HCT116 (cell line): ENCODE results near the gene SIN3B. TPM values are rescaled to one million over a fixed set of nuclear protein-coding genes. Genes with fewer than 3 reads are reported as not detected.

Experiments
- ATAC-seq: fragments of 200-7000 bp; cut with Tn5 transposase; 2 replicates; pipeline ENCODE4 v1.9.1; 2020; ENCODE audit warnings: mild to moderate bottlenecking, moderate library complexity
- BruUV-seq: library from RNA; stranded (reverse); fragments of 400-500 nt; replicated peaks from 2 replicates; lab custom pipeline; 2021; lab: Mats Ljungman, UMichigan
- CTCF ChIA-PET: fragments of 300-600 bp; sonication (Branson Sonifier 250); formaldehyde crosslinking; loops from one replicate; lab custom pipeline; 2021; ENCODE audit warnings: antibody characterized with exemption; lab: Charles Lee
- POLR2A ChIA-PET: fragments of 300-600, 350-600 bp; sonication (Branson Sonifier 250); formaldehyde crosslinking; loops from one replicate; lab custom pipeline; 2021; ENCODE audit warnings: antibody characterized with exemption; lab: Charles Lee
- RAD21 ChIA-PET, 2 experiments: fragments of 300-600 bp; sonication (Branson Sonifier 250); formaldehyde crosslinking; loops; one replicate each; lab custom pipeline; 2023; ENCODE audit warnings: low total read pairs in 2 of 2; ENCODE audit not compliant: uncharacterized antibody in 2 of 2, unreplicated experiment in 2 of 2, low non-redundant PET in 1 of 2; lab: Charles Lee
- DNase-seq: peaks from one replicate; pipeline ENCODE4 v3.0.0-alpha.2; 2010; ENCODE audit warnings: low read depth, low spot score
- H2AFZ ChIP-seq: fragments of 200-600 bp; shearing (Covaris generic), sonication (generic); 2 replicates; pipeline ENCODE4 v1.6.1; 2017; ENCODE audit warnings: low read depth, mixed run types, mixed read lengths, antibody characterized with exemption, low read length; ENCODE audit not compliant: poor library complexity, severe bottlenecking
- H3K27ac ChIP-seq: 2 replicates; pipeline ENCODE4 v1.5.1; 2012; ENCODE audit warnings: low read depth, low read length
- H3K27me3 ChIP-seq: fragments of 200-600 bp; sonication (generic); 2 replicates; pipeline ENCODE4 v1.6.1; 2016; ENCODE audit warnings: mixed run types, low read length, mixed read lengths; ENCODE audit not compliant: insufficient read depth
- H3K36me3 ChIP-seq, 2 experiments: fragments of 200-500 bp in 1 of 2; fragments of 200-600 bp in 1 of 2; sonication (Bioruptor generic) in 1 of 2; sonication (generic) in 1 of 2; 2 replicates each; pipeline versions ENCODE4 v1.5.1 to v1.6.1; 2014 to 2016; ENCODE audit warnings: low read length in 2 of 2, inconsistent platforms in 1 of 2, mixed read lengths in 1 of 2, mixed run types in 1 of 2; ENCODE audit not compliant: insufficient read depth in 2 of 2, control insufficient read depth in 1 of 2
- H3K4me1 ChIP-seq, 2 experiments: fragments of 200-600 bp in 1 of 2; sonication (generic) in 1 of 2; 2 replicates each; pipeline versions ENCODE4 v1.5.1 to v1.6.1; 2012 to 2017; ENCODE audit warnings: low read length in 2 of 2, inconsistent platforms in 1 of 2, mild to moderate bottlenecking in 1 of 2, mixed read lengths in 1 of 2, mixed run types in 1 of 2, moderate library complexity in 1 of 2; ENCODE audit not compliant: insufficient read depth in 2 of 2, control insufficient read depth in 1 of 2
- H3K4me2 ChIP-seq: fragments of 200-600 bp; sonication (generic); 2 replicates; pipeline ENCODE4 v1.6.1; 2017; ENCODE audit warnings: mixed run types, low read length, mixed read lengths
- H3K4me3 ChIP-seq, 2 experiments: fragments of 200-600 bp in 1 of 2; sonication (generic) in 1 of 2; replicated peaks in 1 of 2; 2 replicates each; pipeline ENCODE4 v1.5.1; 2011 to 2016; ENCODE audit warnings: low read length in 2 of 2, control low read depth in 1 of 2, low read depth in 1 of 2, mild to moderate bottlenecking in 1 of 2, mixed read lengths in 1 of 2, mixed run types in 1 of 2
- H3K79me2 ChIP-seq: fragments of 200-600 bp; sonication (generic); 2 replicates; pipeline ENCODE4 v1.6.1; 2017; ENCODE audit warnings: mild to moderate bottlenecking, mixed run types, low read length, moderate library complexity, mixed read lengths; ENCODE audit not compliant: insufficient read depth
- H3K9ac ChIP-seq: fragments of 200-600 bp; sonication (generic); 2 replicates; pipeline ENCODE4 v1.6.1; 2016; ENCODE audit warnings: low read length, mixed read lengths
- H3K9me2 ChIP-seq: fragments of 200-600 bp; sonication (generic), shearing (Covaris generic); 2 replicates; pipeline ENCODE4 v1.6.1; 2017; ENCODE audit warnings: mixed run types, mild to moderate bottlenecking, moderate library complexity; ENCODE audit not compliant: insufficient read depth
- H3K9me3 ChIP-seq, 2 experiments: fragments of 200-500 bp in 1 of 2; fragments of 200-600 bp in 1 of 2; sonication (Bioruptor generic) in 1 of 2; sonication (generic) in 1 of 2; 2 replicates each; pipeline ENCODE4 v1.6.1; 2014 to 2017; ENCODE audit warnings: low read length in 2 of 2, mixed read lengths in 2 of 2, inconsistent platforms in 1 of 2, low read depth in 1 of 2, mild to moderate bottlenecking in 1 of 2, mixed run types in 1 of 2, moderate library complexity in 1 of 2; ENCODE audit not compliant: control insufficient read depth in 1 of 2, insufficient read depth in 1 of 2
- H4K20me1 ChIP-seq: fragments of 200-600 bp; sonication (generic), shearing (Covaris generic); 2 replicates; pipeline ENCODE4 v1.6.1; 2017; ENCODE audit warnings: mixed run types, mild to moderate bottlenecking, moderate library complexity; ENCODE audit not compliant: insufficient read depth
- CTCF ChIP-seq, 3 experiments: fragments of 200-600 bp in 1 of 3; sonication (generic) in 1 of 3; IDR thresholded peaks in 2 of 3; conservative IDR thresholded peaks in 1 of 3; 2 replicates each; pipeline ENCODE4 v1.5.1; 2012 to 2017; ENCODE audit warnings: low read depth in 2 of 3, low read length in 2 of 3, antibody characterized with exemption in 1 of 3, borderline replicate concordance in 1 of 3, control low read depth in 1 of 3, mild to moderate bottlenecking in 1 of 3, mixed read lengths in 1 of 3, mixed run types in 1 of 3, moderate library complexity in 1 of 3; ENCODE audit not compliant: insufficient read depth in 1 of 3
- EGR1 ChIP-seq: IDR thresholded peaks from 2 replicates; pipeline ENCODE4 v1.6.1; 2012; ENCODE audit warnings: low read depth
- ELF1 ChIP-seq: IDR thresholded peaks from 2 replicates; pipeline ENCODE4 v1.6.1; 2012; ENCODE audit warnings: low read depth, borderline replicate concordance
- EZH2 ChIP-seq: fragments of 200-600 bp; sonication (generic); IDR thresholded peaks from 2 replicates; pipeline ENCODE4 v1.6.1; 2017; ENCODE audit warnings: antibody characterized with exemption, mixed run types
- JUND ChIP-seq: IDR thresholded peaks from 2 replicates; pipeline ENCODE4 v1.6.1; 2012
- MAX ChIP-seq: IDR thresholded peaks from 2 replicates; pipeline ENCODE4 v1.6.1; 2012
- TCF7L2 ChIP-seq: IDR thresholded peaks from 2 replicates; pipeline ENCODE4 v1.7.0; 2011; ENCODE audit warnings: borderline replicate concordance, inconsistent platforms; ENCODE audit not compliant: insufficient read depth, insufficient read length; ENCODE audit errors: extremely low read depth
- intact Hi-C: fragments of 100-400 bp; cut with micrococcal nuclease; formaldehyde crosslinking; loops from 2 replicates; pipeline ENCODE4 v1.10.0; 2022
- total RNA-seq: library from RNA; stranded (reverse); gene quantifications from one replicate; pipeline ENCODE4 v1.2.1, GENCODE V29; 2021; ENCODE audit not compliant: unreplicated experiment

SIN3B gene
- total RNA-seq, 1 experiment from 2014 or later, result 59.9 TPM

- Histone ChIP-seq H3K9ac (no peak overlapping the region), H4K20me1 (no peaks in the 10 kb centered on the region), H2AFZ (no peak overlapping the region), H3K79me2 (no peaks in the 10 kb centered on the region), H3K4me1 (peaks cover 2 to 8% of the 10 kb centered on the region in 2 experiments; a peak in 2 of 4 replicates), H3K36me3 (no peaks in the 10 kb centered on the region), H3K4me3 (no peak overlapping the region), H3K27me3 (no peaks in the 10 kb centered on the region), H3K4me2 (no peak overlapping the region), H3K9me2 (no peaks in the 10 kb centered on the region), H3K27ac (no peak overlapping the region; the same call in 1 of the 2 replicates), H3K9me3 (no peaks in the 10 kb centered on the region)
- DNase-seq (peak; percentile 51), ATAC-seq (peak; percentile 62)
- no TSS peak for BruUV-seq
- TF ChIP-seq ELF1, result no peak
- TF ChIP-seq MAX, result no peak
- no peak for TF ChIP-seq EGR1
- TF ChIP-seq EZH2, result no peak
- TF ChIP-seq JUND, result no peak
- no peak for TF ChIP-seq CTCF (IDR thresholded peaks at IDR 0.05 in 2 of 3, conservative IDR thresholded peaks at IDR 0.05 in 1 of 3; ENCODE audit: borderline replicate concordance in 1 of 3, insufficient read depth in 1 of 3, low read depth in 2 of 3, low read length in 2 of 3)
- TF ChIP-seq TCF7L2, result no peak
- ChIA-PET RAD21 (no interaction called here), CTCF (no interaction called here), POLR2A (no interaction called here)
- intact Hi-C loops, result no loop called here
These were observed 68.0 kb downstream of the SIN3B start for GRCh38 chr19:16897029-16897855.
